UCSD-AML1 (cell line): ENCODE results near the gene CHAC1.
A peak's percentile ranks its signal among the peaks of the same experiment; 100 is the strongest.
"Not testable (repeated sequence)": the region's sequence is repeated elsewhere in the genome, so short reads cannot be mapped to it uniquely, and the experiment has no call there.

Experiments used
- DNase-seq: peaks from one replicate; lab custom pipeline; 2025; ENCODE audit not compliant: unreplicated experiment; lab: John Stamatoyannopoulos, UW

Gene CHAC1

DNA sequence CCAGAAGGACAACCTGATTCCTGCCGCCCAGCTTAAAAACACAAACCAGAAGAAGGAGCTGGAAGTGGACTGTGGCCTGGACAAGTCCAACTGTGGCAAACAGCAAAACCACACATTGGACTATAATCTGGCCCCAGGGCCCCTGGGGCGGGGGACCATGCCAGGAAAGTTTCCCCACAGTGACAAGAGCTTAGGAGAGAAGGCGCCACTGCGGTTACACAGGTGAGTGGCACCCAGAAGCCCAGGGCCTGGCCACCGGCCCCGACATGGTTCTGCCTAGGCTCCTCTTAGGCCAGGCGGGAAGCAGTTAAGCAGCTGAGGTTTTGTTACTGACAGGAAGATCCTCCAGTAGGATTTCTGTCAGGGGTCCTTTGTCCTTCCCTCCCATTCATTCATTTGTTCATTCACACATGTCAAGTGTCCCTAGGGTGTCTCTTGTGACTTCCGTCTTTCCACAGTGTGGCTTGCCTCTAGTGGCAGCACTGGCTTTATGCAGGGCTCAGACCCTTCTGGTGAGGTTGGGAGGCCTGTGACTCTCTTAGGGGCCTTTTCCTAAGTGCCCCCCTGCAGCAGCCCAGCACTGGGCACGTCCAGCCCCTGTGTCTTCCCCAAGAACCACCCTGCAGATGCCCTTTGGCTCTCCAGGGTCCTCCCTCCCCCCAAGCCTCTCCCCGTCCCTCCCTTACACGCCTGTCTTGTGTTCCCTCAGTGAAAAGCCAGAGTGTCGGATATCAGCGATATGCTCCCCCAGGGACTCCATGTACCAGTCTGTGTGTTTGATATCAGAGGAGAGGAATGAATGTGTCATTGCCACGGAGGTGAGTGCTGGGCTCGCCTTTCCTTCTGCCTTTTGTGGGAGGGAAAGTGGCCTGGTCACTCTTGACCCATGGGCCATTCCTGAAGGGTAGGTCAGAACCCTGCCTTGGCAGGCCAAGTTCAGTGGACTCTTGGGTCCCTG is 16.3 kb upstream of the CHAC1 start:
- no peak for DNase-seq

DNA sequence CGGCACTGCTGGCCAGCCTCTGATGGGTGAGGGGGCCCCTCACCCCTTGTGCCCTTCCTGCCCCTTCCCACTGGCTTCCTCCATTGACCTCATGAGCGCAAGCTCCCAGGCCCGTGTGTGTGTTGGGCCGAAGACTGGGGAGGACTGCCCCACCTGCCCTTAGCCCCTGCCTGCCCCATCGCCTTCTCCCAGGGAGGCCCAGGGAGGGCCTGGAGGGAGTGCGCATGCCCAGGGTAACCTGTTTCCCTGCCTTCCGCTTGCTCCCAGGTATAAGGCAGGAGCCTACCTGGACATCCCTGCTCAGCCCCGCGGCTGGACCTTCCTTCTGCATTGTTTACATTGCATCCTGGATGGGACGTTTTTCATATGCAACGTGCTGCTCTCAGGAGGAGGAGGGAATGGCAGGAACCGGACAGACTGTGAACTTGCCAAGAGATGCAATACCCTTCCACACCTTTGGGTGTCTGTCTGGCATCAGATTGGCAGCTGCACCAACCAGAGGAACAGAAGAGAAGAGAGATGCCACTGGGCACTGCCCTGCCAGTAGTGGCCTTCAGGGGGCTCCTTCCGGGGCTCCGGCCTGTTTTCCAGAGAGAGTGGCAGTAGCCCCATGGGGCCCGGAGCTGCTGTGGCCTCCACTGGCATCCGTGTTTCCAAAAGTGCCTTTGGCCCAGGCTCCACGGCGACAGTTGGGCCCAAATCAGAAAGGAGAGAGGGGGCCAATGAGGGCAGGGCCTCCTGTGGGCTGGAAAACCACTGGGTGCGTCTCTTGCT is 15.3 kb upstream of the CHAC1 start:
- no peak for DNase-seq

GRCh38 chr15:40938536-40938870 is 14.8 kb upstream of the CHAC1 start:
- no peak for DNase-seq

DNA sequence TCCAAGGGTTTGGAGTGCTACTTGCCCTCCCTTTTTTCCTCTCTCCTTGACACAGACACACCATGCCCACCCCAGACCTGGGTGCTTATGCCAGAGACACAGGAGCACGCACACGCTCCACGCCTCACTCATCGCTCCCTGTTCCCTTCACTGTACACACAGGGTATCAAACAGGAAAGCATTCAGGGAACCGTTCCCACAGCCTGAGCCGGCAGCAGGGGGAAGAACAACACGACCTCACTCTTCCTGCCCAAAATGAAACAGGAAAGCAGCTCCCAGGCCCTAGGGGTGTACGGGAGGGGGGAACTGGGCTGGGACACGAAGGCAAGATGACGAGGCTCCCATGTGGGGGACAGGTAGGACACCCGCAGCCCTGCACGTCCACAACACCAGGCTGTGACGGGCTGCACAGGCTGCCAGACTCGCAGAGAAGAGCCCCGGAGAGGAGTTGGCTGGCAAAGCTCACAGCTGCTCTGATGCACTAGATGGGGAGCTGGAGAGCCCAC is 12.9 kb upstream of the CHAC1 start:
- DNase-seq: peak; percentile 62

- peak; percentile 62 for DNase-seq
Observed at GRCh38 chr15:40941068-40941527, 12.2 kb upstream of the CHAC1 start.

DNA sequence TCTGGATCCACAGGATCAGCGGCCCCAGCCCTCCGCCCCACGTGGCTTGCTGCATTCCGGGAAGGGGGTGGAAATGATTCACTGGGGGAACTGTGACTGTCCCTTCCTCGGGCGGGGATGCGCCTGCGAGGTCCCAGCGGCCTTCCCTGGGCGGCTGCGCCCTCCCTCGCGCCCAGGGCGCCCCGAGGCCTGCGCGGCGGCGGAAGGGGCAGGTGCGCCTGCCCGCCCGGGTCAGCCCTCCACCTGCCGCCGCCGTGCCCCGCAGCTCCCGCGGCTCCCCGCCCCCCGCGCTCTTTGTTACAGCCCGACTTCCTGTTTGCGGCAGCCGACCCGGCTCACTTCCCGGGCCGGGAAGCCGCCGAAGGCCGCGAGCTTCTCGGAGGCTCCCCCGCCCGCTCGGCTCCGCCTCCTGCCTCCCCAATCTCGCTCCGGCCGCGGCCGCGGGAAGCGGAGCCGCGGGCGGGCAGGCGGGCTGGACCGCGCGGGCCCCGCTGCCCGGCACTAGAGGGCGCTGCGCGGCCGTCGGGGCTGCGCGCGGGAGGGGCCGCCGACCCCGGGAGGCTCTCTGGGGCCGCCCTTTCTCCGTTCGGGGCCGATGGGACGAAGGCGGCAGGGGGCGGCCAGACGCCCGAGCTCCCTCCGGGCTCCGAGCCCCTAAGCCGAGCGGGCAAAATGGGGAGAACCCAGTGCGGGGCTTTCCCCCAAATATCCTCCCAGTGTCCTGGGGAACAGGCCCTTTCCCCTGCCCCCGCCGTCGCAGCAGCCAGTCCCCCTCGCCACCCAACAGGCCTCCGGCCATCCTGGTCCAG is 11.5 kb upstream of the CHAC1 start:
- peak; percentile 89 for DNase-seq

DNA sequence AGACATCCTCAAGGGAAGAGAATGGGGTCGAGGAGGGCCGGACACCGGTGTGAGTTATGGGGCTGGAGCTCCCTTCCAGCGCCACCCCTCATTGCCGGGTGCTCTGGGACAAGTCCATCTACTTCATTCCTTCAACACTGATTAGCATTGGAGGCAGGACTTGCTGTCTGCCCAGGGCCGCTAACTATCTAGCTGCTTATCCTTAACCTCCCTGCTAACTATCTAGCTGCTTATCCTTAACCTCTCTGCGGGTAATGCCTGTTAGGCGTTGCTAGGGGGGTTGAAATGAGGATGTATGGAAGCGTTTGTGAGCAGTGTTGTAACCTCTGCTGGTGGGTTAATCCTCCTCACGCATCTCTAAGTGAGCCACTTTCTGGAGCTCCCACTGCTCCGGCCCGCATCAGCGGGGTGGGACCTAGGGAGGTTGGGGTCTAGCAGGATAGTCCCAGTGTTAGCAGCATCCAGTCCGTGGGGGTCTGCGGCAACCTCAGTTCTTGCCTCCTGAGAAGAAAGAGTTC is 10.9 kb upstream of the CHAC1 start:
- DNase-seq: no peak

DNA sequence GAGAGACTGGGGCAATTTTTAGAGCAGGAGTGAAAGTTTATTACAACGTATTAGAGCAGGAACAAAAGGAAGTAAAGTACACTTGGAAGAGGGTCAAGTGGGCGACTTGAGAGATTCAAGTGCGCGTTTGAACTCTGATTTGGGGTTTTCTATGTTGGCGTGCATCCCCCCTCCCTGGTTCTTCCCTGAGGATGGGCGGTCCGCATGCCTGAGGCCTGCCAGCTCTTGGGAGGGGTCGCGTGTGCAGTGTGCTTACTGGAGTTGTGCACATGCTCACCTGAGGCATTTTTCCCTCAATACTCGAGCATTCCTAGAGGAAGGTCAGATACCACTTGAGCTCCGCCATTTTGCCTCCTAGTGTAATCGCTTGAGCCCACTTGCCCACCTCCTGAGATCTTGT is 10.4 kb upstream of the CHAC1 start:
- DNase-seq: no peak

DNA sequence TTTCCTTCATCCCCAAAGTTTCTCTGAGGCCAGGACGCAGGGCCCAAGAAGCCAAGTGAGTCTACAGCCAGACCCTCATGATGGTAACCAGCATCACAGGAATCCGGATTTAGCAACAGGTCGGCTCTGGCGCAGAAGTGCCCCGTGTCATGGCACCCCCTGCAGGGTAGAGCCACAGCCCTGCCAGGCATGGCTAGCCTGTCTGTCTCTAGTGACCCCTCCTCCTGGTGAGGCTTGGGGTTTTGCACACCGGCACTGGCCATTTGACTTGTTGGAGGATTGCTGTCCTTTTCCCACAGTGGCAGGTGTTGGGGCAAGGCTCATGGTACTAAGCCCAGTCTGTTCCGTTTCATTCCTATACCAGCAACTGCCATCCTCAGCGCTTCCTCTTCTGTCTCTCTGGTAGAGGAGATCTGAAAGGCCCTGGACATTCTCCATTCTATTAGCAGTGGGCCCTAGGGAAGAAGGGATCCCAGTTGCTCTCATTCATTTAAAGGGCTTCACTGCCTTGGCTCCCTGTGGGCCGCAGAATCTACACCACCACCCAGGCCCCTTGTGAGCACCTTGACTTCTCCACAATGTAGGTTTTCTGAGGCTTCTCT is 9.4 kb upstream of the CHAC1 start:
- DNase-seq: no peak

GRCh38 chr15:40944510-40945296 is 8.6 kb upstream of the CHAC1 start:
- no peak for DNase-seq

DNA sequence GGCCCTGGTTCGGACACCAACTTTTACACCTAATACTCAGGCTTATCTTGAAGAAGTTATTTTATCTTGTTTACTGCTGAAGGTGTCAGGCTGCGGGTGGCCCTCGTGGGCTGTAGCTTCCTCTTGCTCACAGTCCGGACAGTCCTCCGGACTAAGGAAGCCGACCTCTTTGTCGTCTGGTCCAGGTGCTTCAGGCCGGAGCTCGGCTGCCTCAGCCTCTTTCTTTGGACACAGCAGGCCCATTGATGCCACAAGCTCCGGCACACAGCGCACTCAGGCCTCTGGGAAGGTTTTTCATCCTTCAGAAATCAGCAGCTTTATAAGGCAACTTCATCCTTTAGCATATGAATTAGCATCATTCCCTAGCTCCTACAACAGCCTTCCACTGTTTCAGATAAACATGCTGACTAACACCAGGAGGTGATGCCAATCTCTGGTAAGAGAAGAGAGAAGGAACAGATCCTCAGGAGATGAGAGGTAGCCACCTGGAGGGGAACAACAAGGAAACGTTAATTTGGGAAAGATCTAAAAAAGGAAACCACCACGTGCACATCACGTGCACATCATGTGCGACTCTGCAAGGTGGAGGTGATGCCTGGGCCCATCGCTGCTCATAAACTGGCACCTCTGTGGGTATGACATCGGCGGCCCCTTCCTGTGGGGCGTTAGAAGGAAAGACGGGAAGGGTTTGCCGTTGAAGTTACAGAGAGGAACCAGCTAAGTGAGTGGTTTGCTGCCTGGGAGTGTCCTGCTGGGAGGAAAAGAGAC is 4.4 kb upstream of the CHAC1 start:
- no peak for DNase-seq

- DNase-seq: no peak
Observed at GRCh38 chr15:40949756-40950207, 3.5 kb upstream of the CHAC1 start.

- no peak for DNase-seq
Observed at GRCh38 chr15:40951764-40952163, 1.5 kb upstream of the CHAC1 start.

DNA sequence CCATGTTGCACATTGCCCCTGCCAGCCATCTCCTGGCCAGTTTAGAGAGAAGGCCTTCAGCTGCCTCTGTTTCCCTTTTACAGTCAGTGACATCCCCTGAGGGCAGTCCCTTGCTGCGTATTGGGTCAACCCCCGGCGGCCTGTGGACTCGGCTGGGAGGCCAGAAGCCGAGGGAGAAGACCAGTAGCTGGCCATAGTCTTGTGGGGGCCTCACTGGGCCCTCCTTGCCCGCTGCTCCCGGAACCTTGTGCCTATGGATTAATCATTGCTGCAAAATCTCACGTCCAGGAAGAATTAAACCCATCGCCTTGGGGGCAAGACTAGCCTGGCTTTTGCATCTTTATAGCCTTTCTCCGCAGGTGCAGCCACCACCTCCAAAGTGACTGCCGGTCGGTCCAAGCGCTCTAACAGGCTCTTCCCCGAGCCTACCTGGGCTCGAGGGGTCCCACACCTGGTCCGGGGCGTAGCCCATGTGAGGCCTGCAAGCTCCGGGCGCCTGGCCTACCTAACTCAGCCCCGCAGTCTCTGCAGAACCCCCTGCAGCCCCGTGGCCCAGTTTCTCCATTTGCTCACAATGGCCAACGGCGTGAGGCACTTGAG is 870 bp upstream of the CHAC1 start:
- DNase-seq: no peak

GRCh38 chr15:40953713-40954074 is 423 bp downstream of the CHAC1 start:
- no peak for DNase-seq

DNA sequence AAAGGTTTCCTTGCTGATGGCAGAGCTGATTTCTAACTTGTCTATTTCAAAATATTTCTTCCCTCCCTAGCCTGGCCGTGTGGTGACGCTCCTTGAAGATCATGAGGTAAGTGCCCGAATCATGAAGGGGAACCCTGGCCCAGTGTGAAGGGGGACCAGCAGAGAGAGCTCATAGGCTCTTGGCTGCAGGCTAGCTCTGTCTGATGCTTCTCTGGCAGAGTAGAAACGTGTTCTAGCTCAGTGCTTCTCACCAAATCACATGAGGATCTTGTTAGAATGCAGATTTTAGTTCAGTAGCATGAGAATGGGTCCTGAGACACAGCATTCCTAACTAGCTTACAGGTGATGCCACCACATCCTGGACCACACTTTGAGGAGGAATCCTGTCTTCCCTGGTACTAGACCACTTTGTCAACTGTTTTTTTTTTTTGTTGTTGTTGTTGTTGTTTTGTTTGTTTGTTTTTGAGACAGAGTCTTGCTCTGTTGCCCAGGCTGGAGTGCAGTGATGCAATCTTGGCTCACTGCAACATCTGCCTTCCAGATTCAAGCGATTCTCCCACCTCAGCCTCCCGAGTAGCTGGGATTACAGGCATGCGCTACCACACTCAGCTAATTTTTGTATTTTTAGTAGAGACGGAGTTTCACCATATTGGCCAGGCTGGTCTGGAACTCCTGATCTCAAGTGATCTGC is 1.0 kb downstream of the CHAC1 start:
- DNase-seq: not testable (repeated sequence)

DNA sequence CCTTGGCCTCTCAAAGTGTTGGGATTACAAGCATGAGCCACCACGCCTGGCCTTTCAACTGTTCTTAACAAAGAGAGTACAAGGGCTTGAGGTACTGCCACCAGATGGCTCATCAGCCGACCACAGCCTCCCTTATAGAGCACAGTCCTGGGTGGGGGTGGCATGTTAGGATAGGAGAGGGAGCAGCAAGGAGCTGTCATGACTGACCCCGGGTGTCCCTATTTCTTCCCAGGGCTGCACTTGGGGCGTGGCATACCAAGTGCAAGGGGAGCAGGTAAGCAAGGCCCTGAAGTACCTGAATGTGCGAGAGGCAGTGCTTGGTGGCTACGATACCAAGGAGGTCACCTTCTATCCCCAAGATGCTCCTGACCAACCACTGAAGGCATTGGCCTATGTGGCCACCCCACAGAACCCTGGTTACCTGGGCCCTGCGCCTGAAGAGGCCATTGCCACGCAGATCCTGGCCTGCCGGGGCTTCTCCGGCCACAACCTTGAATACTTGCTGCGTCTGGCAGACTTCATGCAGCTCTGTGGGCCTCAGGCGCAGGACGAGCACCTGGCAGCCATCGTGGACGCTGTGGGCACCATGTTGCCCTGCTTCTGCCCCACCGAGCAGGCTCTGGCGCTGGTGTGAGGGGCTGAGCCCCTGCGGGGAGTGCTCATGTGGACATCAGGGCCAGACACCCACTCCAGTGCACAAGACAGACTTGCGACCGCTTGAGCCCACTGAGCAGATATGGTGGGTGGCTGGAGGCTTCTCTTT is 2.1 kb downstream of the CHAC1 start:
- no peak for DNase-seq
